Coronary artery (tissue), 2 donors: ENCODE data around the gene RRAS2.

Experiments
- DNase-seq: peaks from one replicate; pipeline ENCODE4 v3.0.0-alpha.2; 2017; ENCODE audit warnings: low spot score
- H3K27ac ChIP-seq, 2 donors: fragments of 200-600 bp; sonication (generic); one replicate each; pipeline ENCODE4 v1.5.1; 2016 to 2019
- H3K4me3 ChIP-seq: fragments of 200-600 bp; sonication (generic); 2 replicates; pipeline ENCODE4 v1.5.1; 2016; ENCODE audit warnings: mild to moderate bottlenecking, moderate library complexity
- CTCF ChIP-seq: fragments of 200-600 bp; sonication (generic); IDR thresholded peaks from one replicate; pipeline ENCODE4 v1.5.1; 2019; ENCODE audit warnings: antibody characterized with exemption

RRAS2 gene

GRCh38 chr11:14371249-14371648 is 12.3 kb upstream of the RRAS2 start:
- Histone ChIP-seq H3K4me3 (no peak overlapping the region), H3K27ac (no peak overlapping the region)
- no peak for DNase-seq
- TF ChIP-seq CTCF: no peak

- H3K27ac ChIP-seq: no peak overlapping the region
- TF ChIP-seq CTCF: no peak
- H3K4me3 ChIP-seq: no peak overlapping the region
- DNase-seq: no peak
These were observed 11.5 kb upstream of the RRAS2 start for GRCh38 chr11:14370496-14370895.

- no peak overlapping the region for H3K27ac ChIP-seq
- TF ChIP-seq CTCF: no peak
These were observed 10.6 kb upstream of the RRAS2 start for GRCh38 chr11:14369598-14369997.

GRCh38 chr11:14366936-14367335 is 8.0 kb upstream of the RRAS2 start:
- Histone ChIP-seq H3K4me3 (no peak overlapping the region), H3K27ac (no peak overlapping the region)
- no peak for DNase-seq
- TF ChIP-seq CTCF: no peak

More at GRCh38 chr11:14369598-14369997, 10.6 kb upstream of the RRAS2 start:
- H3K4me3 ChIP-seq: no peak overlapping the region
- no peak for DNase-seq

- DNase-seq: no peak
- no peak for TF ChIP-seq CTCF
- no peak overlapping the region for H3K27ac ChIP-seq
These were observed 5.3 kb upstream of the RRAS2 start for GRCh38 chr11:14364322-14364721.

GRCh38 chr11:14362611-14363010 is 3.6 kb upstream of the RRAS2 start:
- Histone ChIP-seq H3K4me3 (no peak overlapping the region), H3K27ac (no peak overlapping the region)
- DNase-seq: no peak
- TF ChIP-seq CTCF: no peak

More at GRCh38 chr11:14364322-14364721, 5.3 kb upstream of the RRAS2 start:
- H3K4me3 ChIP-seq: no peak overlapping the region

GRCh38 chr11:14361951-14362350 is 3.0 kb upstream of the RRAS2 start:
- no peak for DNase-seq
- no peak overlapping the region for H3K27ac ChIP-seq
- no peak for TF ChIP-seq CTCF
- H3K4me3 ChIP-seq: no peak overlapping the region
